C4-2B (cell line): ENCODE measurements around the gene SLC3A2.

Experiments used
- H3K27ac ChIP-seq: fragments of 450-650 bp; 2 replicates; pipeline ENCODE4 v1.5.1; 2017
- CTCF ChIP-seq: fragments of 450-650 bp; conservative IDR thresholded peaks from 2 replicates; pipeline ENCODE4 v1.5.1; 2017; ENCODE audit warnings: mild to moderate bottlenecking
- ZFX ChIP-seq: fragments of 450-650 bp; IDR thresholded peaks from 2 replicates; pipeline ENCODE4 v1.6.1; 2017

The SLC3A2 gene

GRCh38 chr11:62912268-62912667 is 31.6 kb downstream of the SLC3A2 start:
- peak overlapping the region; percentile 6 for H3K27ac ChIP-seq
- TF ChIP-seq ZFX (no peak), CTCF (no peak)

GRCh38 chr11:62914416-62914815 is 33.7 kb downstream of the SLC3A2 start:
- TF ChIP-seq ZFX = no peak
- no peak for TF ChIP-seq CTCF
- no peak overlapping the region for H3K27ac ChIP-seq

- no peak overlapping the region for H3K27ac ChIP-seq
- TF ChIP-seq ZFX = no peak
- no peak for TF ChIP-seq CTCF
Measured at GRCh38 chr11:62917906-62918502, 37.3 kb downstream of the SLC3A2 start.

GRCh38 chr11:62918531-62918930 is 37.8 kb downstream of the SLC3A2 start:
- no peak for TF ChIP-seq CTCF
- no peak for TF ChIP-seq ZFX
- H3K27ac ChIP-seq = no peak overlapping the region

- no peak for TF ChIP-seq CTCF
- TF ChIP-seq ZFX = no peak
- H3K27ac ChIP-seq = no peak overlapping the region
Measured at GRCh38 chr11:62919476-62919875, 38.8 kb downstream of the SLC3A2 start.

GRCh38 chr11:62919898-62920640 is 39.4 kb downstream of the SLC3A2 start:
- H3K27ac ChIP-seq = no peak overlapping the region
- TF ChIP-seq CTCF = no peak

GRCh38 chr11:62921201-62921572 is 40.5 kb downstream of the SLC3A2 start, which contains the start of gene CHRM1:
Gene CHRM1, minus strand, starts transcription at chr11:62921363. Its CDS starts 10,263 bp downstream, at chr11:62911100.
- TF ChIP-seq ZFX (no peak), CTCF (no peak)
- H3K27ac ChIP-seq = peak within 1 kb of the TSS; percentile 54
